Activated CD4-positive, alpha-beta T cell treated with anti-CD3 and anti-CD28 coated beads, Interleukin-2, amount 50 U/mL, for 24 hours (primary cell): ENCODE data around the gene SLC1A5.
A peak's percentile ranks its signal among the peaks of the same experiment; 100 is the strongest.
"Not testable (repeated sequence)": the region's sequence is repeated elsewhere in the genome, so short reads cannot be mapped to it uniquely, and the experiment has no call there.

Source experiments
- DNase-seq, 2 donors: peaks; one replicate each; pipeline ENCODE4 v3.0.0-alpha.2; 2020; ENCODE audit warnings: low read depth in 1 of 2, low spot score in 1 of 2

Gene SLC1A5

GRCh38 chr19:46788262-46788967, at the start of gene SLC1A5:
SLC1A5 (minus strand) TSS chr19:46788594; CDS start chr19:46787965, 629 bp downstream.
- DNase-seq: peak; percentile 97 to 99

GRCh38 chr19:46838160-46838559, 49.8 kb upstream of the SLC1A5 start:
- no peak for DNase-seq

GRCh38 chr19:46834984-46835383, 46.6 kb upstream of the SLC1A5 start:
- DNase-seq: no peak

GRCh38 chr19:46834121-46834520, 45.7 kb upstream of the SLC1A5 start:
- DNase-seq: no peak

- DNase-seq: no peak
Measured at GRCh38 chr19:46830864-46831263, 42.5 kb upstream of the SLC1A5 start.

GRCh38 chr19:46828484-46828883, 40.1 kb upstream of the SLC1A5 start:
- DNase-seq: peak in 1 of 2 donors; percentile 76

- DNase-seq: no peak
Measured at GRCh38 chr19:46825731-46826055, 37.3 kb upstream of the SLC1A5 start.

- DNase-seq: no peak
Measured at GRCh38 chr19:46824890-46825730, 36.7 kb upstream of the SLC1A5 start.

- no peak for DNase-seq
Measured at GRCh38 chr19:46823049-46823448, 34.7 kb upstream of the SLC1A5 start.

- DNase-seq: not testable (repeated sequence)
Measured at GRCh38 chr19:46822410-46822787, 34.0 kb upstream of the SLC1A5 start.

GRCh38 chr19:46821512-46822409, 33.4 kb upstream of the SLC1A5 start:
- peak; percentile 15 to 47 for DNase-seq

- no peak for DNase-seq
Measured at GRCh38 chr19:46818812-46819211, 30.4 kb upstream of the SLC1A5 start.

GRCh38 chr19:46815833-46816627, 27.6 kb upstream of the SLC1A5 start:
- no peak for DNase-seq

GRCh38 chr19:46813839-46814358, 25.5 kb upstream of the SLC1A5 start:
- no peak for DNase-seq

GRCh38 chr19:46812977-46813838, 24.8 kb upstream of the SLC1A5 start:
- no peak for DNase-seq

- DNase-seq: no peak
Measured at GRCh38 chr19:46809534-46810272, 21.3 kb upstream of the SLC1A5 start.

GRCh38 chr19:46806656-46807055, 18.3 kb upstream of the SLC1A5 start:
- DNase-seq: no peak

- not testable (repeated sequence) for DNase-seq
Measured at GRCh38 chr19:46804432-46804831, 16.0 kb upstream of the SLC1A5 start.

GRCh38 chr19:46803555-46803954, 15.2 kb upstream of the SLC1A5 start:
- no peak for DNase-seq
